ENCODE data around the gene C22orf15. TPM values are rescaled to one million over a fixed set of nuclear protein-coding genes. Genes with fewer than 3 reads are reported as not detected.

C22orf15 gene
- total RNA-seq, 1 donor from 2014 or later = not detected

DNA sequence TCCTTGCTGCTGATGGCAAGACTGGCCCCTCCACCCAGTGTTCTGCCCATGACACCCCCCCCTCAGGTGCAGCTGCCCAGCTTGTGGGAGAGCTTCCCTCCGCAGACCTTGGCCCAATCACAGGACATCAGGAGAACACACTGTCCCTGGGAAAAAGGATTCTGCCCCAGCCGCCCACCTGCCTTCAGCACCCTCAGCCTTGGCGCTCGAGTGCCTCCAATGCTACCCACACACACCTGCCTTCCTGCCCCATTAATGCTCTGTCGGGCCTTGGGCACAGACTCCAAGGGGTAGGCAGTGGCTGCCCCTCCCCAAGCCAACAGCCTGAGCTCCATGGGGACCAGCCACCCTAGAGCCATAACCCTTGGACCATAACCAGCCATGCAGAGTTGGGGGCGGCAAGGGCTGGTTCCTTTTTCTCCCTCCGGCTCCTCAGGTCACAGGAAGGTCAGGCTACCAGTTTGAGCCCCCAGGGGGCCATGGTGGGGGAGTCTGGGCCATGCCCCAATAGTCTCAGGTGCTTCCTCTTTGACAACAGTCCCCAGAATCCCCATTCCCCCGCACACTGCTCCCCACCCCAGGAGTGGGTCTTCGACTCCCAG, 10.6 kb upstream of the C22orf15 start:
- no peaks in the 10 kb centered on the region for H3K36me3 Mint-ChIP-seq (ENCODE audit: unreplicated experiment)
- no peaks in the 10 kb centered on the region for H3K27me3 Mint-ChIP-seq (ENCODE audit: unreplicated experiment)
- H3K9me3 Mint-ChIP-seq (ENCODE audit: unreplicated experiment) = no peaks in the 10 kb centered on the region
- TF ChIP-seq, protein P1, sequence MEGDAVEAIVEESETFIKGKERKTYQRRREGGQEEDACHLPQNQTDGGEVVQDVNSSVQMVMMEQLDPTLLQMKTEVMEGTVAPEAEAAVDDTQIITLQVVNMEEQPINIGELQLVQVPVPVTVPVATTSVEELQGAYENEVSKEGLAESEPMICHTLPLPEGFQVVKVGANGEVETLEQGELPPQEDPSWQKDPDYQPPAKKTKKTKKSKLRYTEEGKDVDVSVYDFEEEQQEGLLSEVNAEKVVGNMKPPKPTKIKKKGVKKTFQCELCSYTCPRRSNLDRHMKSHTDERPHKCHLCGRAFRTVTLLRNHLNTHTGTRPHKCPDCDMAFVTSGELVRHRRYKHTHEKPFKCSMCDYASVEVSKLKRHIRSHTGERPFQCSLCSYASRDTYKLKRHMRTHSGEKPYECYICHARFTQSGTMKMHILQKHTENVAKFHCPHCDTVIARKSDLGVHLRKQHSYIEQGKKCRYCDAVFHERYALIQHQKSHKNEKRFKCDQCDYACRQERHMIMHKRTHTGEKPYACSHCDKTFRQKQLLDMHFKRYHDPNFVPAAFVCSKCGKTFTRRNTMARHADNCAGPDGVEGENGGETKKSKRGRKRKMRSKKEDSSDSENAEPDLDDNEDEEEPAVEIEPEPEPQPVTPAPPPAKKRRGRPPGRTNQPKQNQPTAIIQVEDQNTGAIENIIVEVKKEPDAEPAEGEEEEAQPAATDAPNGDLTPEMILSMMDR (IDR thresholded peaks at IDR 0.05) = no peak
- no peak for DNase-seq (ENCODE audit: extremely low spot score, unreplicated experiment)
- H3K4me1 Mint-ChIP-seq (ENCODE audit: unreplicated experiment) = peaks cover 15% of the 10 kb centered on the region
- no peak overlapping the region for H3K27ac Mint-ChIP-seq (ENCODE audit: unreplicated experiment)
- peak overlapping the region; percentile 75 for H3K4me3 Mint-ChIP-seq (ENCODE audit: unreplicated experiment)

DNA sequence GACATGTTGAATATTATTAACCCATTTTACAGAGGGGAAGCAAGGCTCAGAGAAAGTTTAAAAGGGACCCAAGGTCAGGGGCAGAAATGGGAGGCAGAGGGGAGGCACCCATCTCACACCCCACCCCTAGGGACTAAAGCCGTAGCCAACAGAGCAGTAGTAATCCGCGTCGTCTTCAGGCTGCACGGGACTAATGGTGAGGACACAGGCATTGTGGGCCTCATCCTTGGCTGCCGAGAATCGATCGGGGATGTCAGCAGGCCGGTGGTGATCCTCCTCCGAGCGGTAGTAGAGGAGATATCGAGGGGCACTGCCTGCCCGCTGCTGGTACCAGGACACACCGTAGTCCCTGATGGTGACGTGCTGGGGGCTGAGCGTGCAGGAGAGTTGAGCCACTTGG, 10.0 kb upstream of the C22orf15 start:
- H3K4me3 Mint-ChIP-seq (ENCODE audit: unreplicated experiment) = peak overlapping the region; percentile 33

GRCh38 chr22:23753385-23753784, 9.4 kb upstream of the C22orf15 start:
- Mint-ChIP-seq H3K9me3 (ENCODE audit: unreplicated experiment) (no peaks in the 10 kb centered on the region), H3K36me3 (ENCODE audit: unreplicated experiment) (no peaks in the 10 kb centered on the region), H3K4me3 (ENCODE audit: unreplicated experiment) (no peak overlapping the region), H3K27me3 (ENCODE audit: unreplicated experiment) (no peaks in the 10 kb centered on the region), H3K4me1 (ENCODE audit: unreplicated experiment) (peaks cover 15% of the 10 kb centered on the region), H3K27ac (ENCODE audit: unreplicated experiment) (no peak overlapping the region)
- no peak for DNase-seq (ENCODE audit: extremely low spot score, unreplicated experiment)
- TF ChIP-seq, protein P1 (IDR thresholded peaks at IDR 0.05) = no peak

More for the DNA sequence above, 10.0 kb upstream of the C22orf15 start:
- Mint-ChIP-seq H3K9me3 (ENCODE audit: unreplicated experiment) (no peaks in the 10 kb centered on the region), H3K4me1 (ENCODE audit: unreplicated experiment) (peaks cover 15% of the 10 kb centered on the region), H3K27me3 (ENCODE audit: unreplicated experiment) (no peaks in the 10 kb centered on the region), H3K27ac (ENCODE audit: unreplicated experiment) (no peak overlapping the region), H3K36me3 (ENCODE audit: unreplicated experiment) (no peaks in the 10 kb centered on the region)
- no peak for DNase-seq (ENCODE audit: extremely low spot score, unreplicated experiment)
- TF ChIP-seq, protein P1 (IDR thresholded peaks at IDR 0.05) = no peak

DNA sequence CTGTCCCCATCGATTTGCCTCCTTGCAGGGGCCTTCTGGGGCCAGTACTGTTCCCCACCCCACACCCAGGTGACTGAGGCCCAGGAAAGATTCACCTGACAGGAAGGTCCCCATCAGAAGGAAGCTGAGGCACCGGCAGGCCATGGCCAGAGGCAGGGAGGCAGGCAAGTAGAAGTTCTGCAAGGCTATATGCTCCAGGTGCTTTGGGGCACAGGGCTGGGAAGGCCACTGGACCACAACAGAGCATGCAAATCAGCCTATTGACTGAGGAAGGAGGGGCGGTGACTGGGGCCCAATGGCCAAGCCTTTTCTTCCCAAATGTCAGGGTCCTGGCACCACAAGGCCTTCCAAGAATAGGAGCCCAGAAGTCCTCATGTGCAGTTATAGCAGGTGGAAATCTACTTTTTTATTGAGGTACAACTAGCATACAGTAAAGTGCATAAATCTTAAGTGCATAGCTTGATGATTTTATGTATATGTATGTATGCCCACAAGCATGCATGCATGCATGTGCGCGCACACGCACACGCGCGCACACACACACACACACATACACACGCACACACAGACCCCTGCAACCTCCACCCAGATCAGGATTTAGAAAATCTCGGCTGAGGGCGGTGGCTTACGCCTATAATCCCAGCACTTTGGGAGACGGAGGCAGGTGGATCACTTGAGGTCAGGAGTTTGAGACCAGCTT, 8.4 kb upstream of the C22orf15 start, which contains the start of gene VPREB3:
Gene VPREB3, minus strand, starts transcription at position 206 of the 700 bp plus-strand sequence. Its CDS starts 62 bp downstream, at position 144.
- no peak for DNase-seq (ENCODE audit: extremely low spot score, unreplicated experiment)
- H3K27me3 Mint-ChIP-seq (ENCODE audit: unreplicated experiment) = no peaks in the 10 kb centered on the region
- no peaks in the 10 kb centered on the region for H3K9me3 Mint-ChIP-seq (ENCODE audit: unreplicated experiment)
- peaks cover 15% of the 10 kb centered on the region for H3K4me1 Mint-ChIP-seq (ENCODE audit: unreplicated experiment)
- TF ChIP-seq, protein P1 (IDR thresholded peaks at IDR 0.05) = no peak
- no peak within 1 kb of the TSS for H3K4me3 Mint-ChIP-seq (ENCODE audit: unreplicated experiment)
- no peaks in the 10 kb centered on the region for H3K36me3 Mint-ChIP-seq (ENCODE audit: unreplicated experiment)
- no peak within 1 kb of the TSS for H3K27ac Mint-ChIP-seq (ENCODE audit: unreplicated experiment)

DNA sequence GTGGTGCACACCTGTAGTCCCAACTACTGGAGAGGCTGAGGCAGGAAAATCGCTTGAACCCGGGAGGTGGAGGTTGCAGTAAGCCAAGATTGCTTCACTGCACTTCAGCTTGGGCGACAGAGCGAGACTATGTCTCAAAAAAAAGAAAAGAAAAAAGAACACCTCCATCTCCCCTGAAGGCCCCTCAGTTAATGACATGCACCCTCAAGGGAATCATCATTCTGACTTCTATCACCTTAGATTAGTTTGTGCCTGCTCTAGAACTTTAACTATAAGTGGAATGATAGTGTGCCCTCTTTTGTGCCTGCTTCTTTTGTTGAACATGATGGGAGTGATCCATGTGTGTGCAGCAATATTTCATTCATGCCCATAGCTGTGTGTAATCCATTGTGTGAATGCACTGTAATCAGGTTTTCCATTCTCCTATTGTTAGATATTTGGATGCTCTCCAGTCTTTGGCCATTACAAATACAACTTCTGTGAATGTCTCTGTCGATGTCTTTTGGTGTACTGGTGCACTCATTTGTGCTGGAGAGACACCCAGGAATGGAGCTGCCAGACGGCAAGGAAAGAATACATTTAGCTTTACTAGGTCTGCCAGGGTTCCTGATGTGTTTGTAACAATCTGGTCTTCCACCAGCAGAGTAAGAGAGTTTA, 7.7 kb upstream of the C22orf15 start:
- no peaks in the 10 kb centered on the region for H3K27me3 Mint-ChIP-seq (ENCODE audit: unreplicated experiment)
- no peak overlapping the region for H3K4me3 Mint-ChIP-seq (ENCODE audit: unreplicated experiment)
- TF ChIP-seq, protein P1 (IDR thresholded peaks at IDR 0.05) = no peak
- H3K36me3 Mint-ChIP-seq (ENCODE audit: unreplicated experiment) = no peaks in the 10 kb centered on the region
- no peaks in the 10 kb centered on the region for H3K9me3 Mint-ChIP-seq (ENCODE audit: unreplicated experiment)
- H3K4me1 Mint-ChIP-seq (ENCODE audit: unreplicated experiment) = peaks cover 9% of the 10 kb centered on the region
- H3K27ac Mint-ChIP-seq (ENCODE audit: unreplicated experiment) = no peak overlapping the region
- no peak for DNase-seq (ENCODE audit: extremely low spot score, unreplicated experiment)
